ENCODE data around the gene MAVS.

- TF ChIP-seq CTCF (IDR thresholded peaks at IDR 0.05 in 8 of 11, conservative IDR thresholded peaks at IDR 0.05 in 3 of 11) = no peak
- TF ChIP-seq POLR2AphosphoS5 (IDR thresholded peaks at IDR 0.05) = no peak
- no peak for TF ChIP-seq POLR2A (IDR thresholded peaks at IDR 0.05)
Observed at GRCh38 chr20:3812259-3812681, 34.4 kb upstream of the MAVS start.
